Uterus (tissue), 4 donors: ENCODE results near the gene AJAP1. TPM values are rescaled to one million over a fixed set of nuclear protein-coding genes. Genes with fewer than 3 reads are reported as not detected.

Experiments used
- DNase-seq, 2 donors: peaks; one replicate each; pipeline ENCODE4 v3.0.0-alpha.2; 2019 to 2020
- H3K27ac ChIP-seq, 2 donors: fragments of 200-600 bp; sonication (generic); 1 replicate in 1 of 2; 2 replicates in 1 of 2; pipeline ENCODE4 v1.5.1; 2016 to 2018
- H3K27me3 ChIP-seq, 2 donors: fragments of 200-600 bp; sonication (generic); one replicate each; pipeline ENCODE4 v1.5.1; 2018 to 2019; ENCODE audit warnings: control low read depth in 1 of 2
- H3K36me3 ChIP-seq, 2 donors: fragments of 200-600 bp; sonication (generic); one replicate each; pipeline ENCODE4 v1.5.1; 2019; ENCODE audit warnings: control low read depth in 1 of 2
- H3K4me1 ChIP-seq, 2 donors: fragments of 200-600 bp; sonication (generic); one replicate each; pipeline ENCODE4 v1.5.1; 2018 to 2019; ENCODE audit warnings: control low read depth in 1 of 2
- H3K4me3 ChIP-seq, 2 donors: fragments of 200-600 bp; sonication (generic); 1 replicate in 1 of 2; 2 replicates in 1 of 2; pipeline ENCODE4 v1.5.1; 2018 to 2019; ENCODE audit warnings: mild to moderate bottlenecking in 1 of 2
- H3K9me3 ChIP-seq, 2 donors: fragments of 200-600 bp; sonication (generic); one replicate each; pipeline ENCODE4 v1.5.1; 2019; ENCODE audit warnings: control low read depth in 1 of 2
- CTCF ChIP-seq, 4 experiments: fragments of 200-600 bp in 2 of 4; fragments of 450-650 bp in 2 of 4; sonication (generic) in 2 of 4; IDR thresholded peaks; one replicate each; pipeline ENCODE4 v1.5.1; 2016 to 2019; ENCODE audit warnings: antibody characterized with exemption in 4 of 4, mild to moderate bottlenecking in 2 of 4, moderate library complexity in 1 of 4
- POLR2A ChIP-seq, 2 donors: fragments of 450-650 bp; IDR thresholded peaks; one replicate each; pipeline ENCODE4 v1.6.1; 2016; ENCODE audit warnings: antibody characterized with exemption in 2 of 2, mild to moderate bottlenecking in 1 of 2, moderate library complexity in 1 of 2
- intact Hi-C: fragments of 100-400 bp; cut with DNase I; formaldehyde crosslinking; loops from one replicate; pipeline ENCODE4 v1.15.1; 2023; ENCODE audit warnings: low total_unique reads
- total RNA-seq, 4 donors: library from RNA; depleted of rRNA in 3 of 4; stranded (reverse); fragments of >200 nt in 3 of 4; gene quantifications; one replicate each; pipeline versions ENCODE4 v1.1.0 to v1.2.4, GENCODE V29; 2014 to 2023
- donor health status: DM: yes; HTN: yes; CAD: no.

AJAP1 gene
- total RNA-seq: 1 to 10 TPM in 2 of 4 donors, under 1 TPM in 1, not detected in 1; 0.97 to 2.7 (median 2.0) TPM

GRCh38 chr1:4653796-4654725 is at the start of gene AJAP1:
Gene AJAP1, plus strand, starts transcription at chr1:4654609. Its CDS starts 817 bp downstream, at chr1:4655426.
- H3K4me3 ChIP-seq: peak within 1 kb of the TSS in 1 of 2 donors; percentile 30
- H3K27ac ChIP-seq: no peak within 1 kb of the TSS
- no peaks in the 10 kb centered on the region for H3K9me3 ChIP-seq
- H3K4me1 ChIP-seq: peaks cover 0 to 17% of the 10 kb centered on the region in 2 donors
- H3K36me3 ChIP-seq: no peaks in the 10 kb centered on the region
- intact Hi-C loops: no loop called here
- no peak for DNase-seq
- no peak for TF ChIP-seq CTCF (IDR thresholded peaks at IDR 0.05)
- no peak for TF ChIP-seq POLR2A (IDR thresholded peaks at IDR 0.05)
- peaks cover 0 to 8% of the 10 kb centered on the region in 2 donors for H3K27me3 ChIP-seq

- H3K36me3 ChIP-seq: no peaks in the 10 kb centered on the region
- no peaks in the 10 kb centered on the region for H3K4me1 ChIP-seq
- TF ChIP-seq CTCF (IDR thresholded peaks at IDR 0.05): no peak
- TF ChIP-seq POLR2A (IDR thresholded peaks at IDR 0.05): no peak
- H3K9me3 ChIP-seq: peaks cover 0 to 4% of the 10 kb centered on the region in 2 donors
- no peak for DNase-seq
- intact Hi-C loops: no loop called here
- H3K27ac ChIP-seq: no peak overlapping the region
- no peaks in the 10 kb centered on the region for H3K27me3 ChIP-seq
- H3K4me3 ChIP-seq: no peak overlapping the region
These were observed 49.3 kb upstream of the AJAP1 start for GRCh38 chr1:4605158-4605557.

GRCh38 chr1:4611563-4612341 is 42.7 kb upstream of the AJAP1 start:
- no peak for DNase-seq
- TF ChIP-seq POLR2A (IDR thresholded peaks at IDR 0.05): no peak
- no peak for TF ChIP-seq CTCF (IDR thresholded peaks at IDR 0.05)
- Histone ChIP-seq H3K9me3 (peaks cover 0 to 7% of the 10 kb centered on the region in 2 donors), H3K4me1 (no peaks in the 10 kb centered on the region), H3K27me3 (no peaks in the 10 kb centered on the region), H3K4me3 (no peak overlapping the region), H3K27ac (no peak overlapping the region), H3K36me3 (no peaks in the 10 kb centered on the region)
- intact Hi-C loops: no loop called here

GRCh38 chr1:4612991-4613390 is 41.4 kb upstream of the AJAP1 start:
- no peak for DNase-seq
- no peak overlapping the region for H3K27ac ChIP-seq
- H3K27me3 ChIP-seq: no peaks in the 10 kb centered on the region
- TF ChIP-seq POLR2A (IDR thresholded peaks at IDR 0.05): no peak
- TF ChIP-seq CTCF (IDR thresholded peaks at IDR 0.05): no peak
- no peak overlapping the region for H3K4me3 ChIP-seq
- H3K4me1 ChIP-seq: no peaks in the 10 kb centered on the region
- H3K9me3 ChIP-seq: peaks cover 0 to 7% of the 10 kb centered on the region in 2 donors
- intact Hi-C loops: no loop called here
- no peaks in the 10 kb centered on the region for H3K36me3 ChIP-seq
